GM12892 (cell line): ENCODE measurements around the gene TMEM192.

Source experiments
- POLR2A ChIP-seq: IDR thresholded peaks from 2 replicates; pipeline ENCODE4 v1.6.1; 2011; ENCODE audit warnings: low read depth, low read length, control low read depth
- POLR2AphosphoS5 ChIP-seq: IDR thresholded peaks from 2 replicates; pipeline ENCODE4 v1.6.1; 2011; ENCODE audit warnings: low read depth, low read length, control low read depth
- TAF1 ChIP-seq: IDR thresholded peaks from 2 replicates; pipeline ENCODE4 v1.6.1; 2011; ENCODE audit warnings: low read depth, mild to moderate bottlenecking, control low read depth, low read length, borderline replicate concordance

DNA sequence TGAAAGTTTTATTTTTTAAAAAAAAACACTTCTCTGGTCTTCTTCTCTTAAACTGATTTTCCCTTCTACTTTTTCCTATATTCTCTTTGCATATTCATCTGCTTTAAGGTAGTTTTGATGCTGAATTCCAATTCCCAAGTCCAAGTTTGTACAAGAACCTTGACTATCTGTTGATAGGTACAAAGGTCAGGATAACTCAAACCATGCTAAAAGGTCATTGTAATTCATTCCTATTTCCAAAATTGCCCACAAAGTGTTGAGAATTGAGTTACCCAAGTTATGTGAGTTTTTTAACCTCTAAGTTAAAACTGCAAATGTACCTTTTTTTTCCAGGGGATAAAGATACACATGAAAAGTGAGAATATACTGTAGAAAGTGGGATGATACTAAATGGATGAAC, 46.1 kb upstream of the TMEM192 start:
- TF ChIP-seq POLR2AphosphoS5 (no peak), POLR2A (no peak), TAF1 (no peak)
